Measurements from ENCODE around the gene HPD. TPM values are rescaled to one million over a fixed set of nuclear protein-coding genes. Genes with fewer than 3 reads are reported as not detected.
A peak's percentile ranks its signal among the peaks of the same experiment; 100 is the strongest.

The HPD gene
- total and polyA plus RNA-seq, 11 donors = 0.36 to 2.2 (median 1.5) TPM

DNA sequence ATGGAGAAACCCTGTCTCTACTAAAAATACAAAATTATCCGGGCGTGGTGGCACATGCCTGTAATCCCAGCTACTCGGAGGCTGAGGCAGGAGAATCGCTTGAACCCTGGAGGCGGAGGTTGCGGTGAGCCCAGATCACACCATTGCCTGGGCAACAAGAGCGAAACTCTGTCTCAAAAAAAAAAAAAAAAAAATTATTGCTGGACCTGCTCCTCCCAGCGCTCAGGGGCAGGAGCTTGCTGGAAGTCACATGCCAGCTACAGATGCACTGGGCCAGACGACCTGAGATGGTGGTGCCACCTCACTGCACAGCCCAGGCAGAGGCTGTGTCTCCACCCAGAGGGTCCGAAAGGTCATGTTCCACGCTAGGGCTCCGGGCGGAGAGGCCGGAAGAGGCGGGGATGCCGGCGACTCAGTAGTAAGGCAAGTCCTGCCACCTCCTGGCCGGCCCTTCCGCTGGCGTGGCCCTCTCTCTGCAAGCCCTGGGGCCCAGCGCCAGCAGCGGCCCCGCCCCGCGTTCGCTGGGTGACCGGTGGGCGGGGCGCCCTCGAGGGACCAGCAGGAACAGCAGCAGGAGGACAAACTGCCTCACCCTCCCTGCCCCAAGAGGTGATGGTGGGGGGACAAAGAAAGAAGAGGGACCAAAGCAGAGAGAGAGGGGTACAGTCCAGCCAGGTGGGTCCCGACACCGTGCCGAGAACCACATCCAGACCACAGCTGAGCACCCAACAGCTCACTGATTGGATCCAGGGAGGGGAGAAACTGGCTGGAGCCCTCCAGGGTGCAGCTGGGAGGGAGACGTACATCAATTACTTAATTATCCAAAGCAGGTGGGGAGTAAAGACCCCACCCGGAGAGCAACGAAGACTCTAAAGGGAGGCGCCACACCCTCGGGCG, 61.6 kb downstream of the HPD start:
- peaks cover 0 to 32% (median 7%) of the 10 kb centered on the region in 9 donors for H3K36me3 ChIP-seq
- TF ChIP-seq POLR2A (IDR thresholded peaks at IDR 0.05) = peak in 1 of 2 donors; percentile 75
- TF ChIP-seq, protein P1, sequence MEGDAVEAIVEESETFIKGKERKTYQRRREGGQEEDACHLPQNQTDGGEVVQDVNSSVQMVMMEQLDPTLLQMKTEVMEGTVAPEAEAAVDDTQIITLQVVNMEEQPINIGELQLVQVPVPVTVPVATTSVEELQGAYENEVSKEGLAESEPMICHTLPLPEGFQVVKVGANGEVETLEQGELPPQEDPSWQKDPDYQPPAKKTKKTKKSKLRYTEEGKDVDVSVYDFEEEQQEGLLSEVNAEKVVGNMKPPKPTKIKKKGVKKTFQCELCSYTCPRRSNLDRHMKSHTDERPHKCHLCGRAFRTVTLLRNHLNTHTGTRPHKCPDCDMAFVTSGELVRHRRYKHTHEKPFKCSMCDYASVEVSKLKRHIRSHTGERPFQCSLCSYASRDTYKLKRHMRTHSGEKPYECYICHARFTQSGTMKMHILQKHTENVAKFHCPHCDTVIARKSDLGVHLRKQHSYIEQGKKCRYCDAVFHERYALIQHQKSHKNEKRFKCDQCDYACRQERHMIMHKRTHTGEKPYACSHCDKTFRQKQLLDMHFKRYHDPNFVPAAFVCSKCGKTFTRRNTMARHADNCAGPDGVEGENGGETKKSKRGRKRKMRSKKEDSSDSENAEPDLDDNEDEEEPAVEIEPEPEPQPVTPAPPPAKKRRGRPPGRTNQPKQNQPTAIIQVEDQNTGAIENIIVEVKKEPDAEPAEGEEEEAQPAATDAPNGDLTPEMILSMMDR (IDR thresholded peaks at IDR 0.05) = peak; percentile 14 to 68 (median 37)
- intact Hi-C loops (cut with DNase I) = loop anchor here in 5 of 10 donors (2.0 to 5.0 kb wide), 3 partner anchors 14 to 95 kb away; partner anchors contain the start of gene PSMD9 (in 3 of the 5)
- peak; percentile 35 to 64 (median 60) for ATAC-seq
- H3K27ac ChIP-seq = peak overlapping the region; percentile 63 to 100 (median 100)
- peak; percentile 93 to 99 (median 96) for DNase-seq
- no peaks in the 10 kb centered on the region for H3K27me3 ChIP-seq
- H3K9me3 ChIP-seq = no peaks in the 10 kb centered on the region
- H3K4me1 ChIP-seq = peaks cover 20 to 80% (median 60%) of the 10 kb centered on the region in 12 donors
- peak overlapping the region in 11 of 12 donors; percentile 19 to 89 (median 74) for H3K4me3 ChIP-seq
- 10 to 19% (median 12%) methylated on average over 21 to 39 of the region's 39 CpGs for WGBS, 4 donors

DNA sequence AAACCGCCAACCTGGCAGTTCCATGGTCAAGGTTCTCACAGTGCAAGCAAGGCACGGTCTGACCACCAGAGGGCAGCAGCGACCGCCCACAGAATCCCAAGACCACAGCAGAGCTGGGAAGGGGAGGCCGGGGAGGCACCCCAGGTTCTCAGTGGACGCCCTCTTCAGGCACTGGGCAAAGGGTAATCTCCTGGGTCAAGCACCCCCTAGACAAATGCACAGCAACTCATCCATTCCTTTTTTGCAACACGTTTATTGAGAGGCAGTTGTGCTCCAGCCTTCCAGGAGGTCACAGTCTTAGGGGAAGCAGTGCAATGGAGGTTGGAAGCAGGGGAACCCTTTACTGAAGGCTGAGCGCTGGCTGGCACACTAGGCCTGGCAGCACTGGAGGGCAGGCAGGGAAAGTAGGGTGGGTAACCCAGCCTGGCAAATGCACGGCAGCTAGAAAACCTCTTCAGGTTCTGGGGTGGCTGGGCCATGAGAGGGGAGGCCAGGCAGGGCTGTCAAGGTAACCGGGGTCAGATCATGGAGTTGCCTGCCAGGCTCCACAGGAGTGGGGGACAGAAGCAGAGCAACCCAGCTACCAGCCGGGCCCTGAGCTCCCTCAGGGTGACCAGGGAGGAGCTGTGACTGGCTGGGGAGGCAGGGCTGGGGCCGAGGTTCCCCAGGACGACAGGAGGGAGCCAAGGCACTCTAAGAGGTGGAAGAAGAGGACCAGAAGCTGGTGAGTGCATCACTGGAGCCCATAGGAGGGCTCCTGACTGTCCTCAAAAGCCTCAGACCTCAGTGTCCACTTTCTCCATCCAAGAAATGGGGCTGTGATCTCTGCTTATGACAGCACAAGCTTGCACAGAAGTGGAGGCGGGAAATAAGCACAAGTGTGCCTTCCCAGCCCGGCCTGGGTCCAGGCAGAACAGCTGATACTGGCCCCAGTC, 63.4 kb downstream of the HPD start:
- DNase-seq (peak; percentile 85 to 94 (median 89)), ATAC-seq (peak; percentile 31 to 53 (median 32))
- Histone ChIP-seq H3K4me1 (peaks cover 20 to 80% (median 63%) of the 10 kb centered on the region in 12 donors), H3K4me3 (peak overlapping the region in 8 of 12 donors; percentile 52 to 75 (median 58)), H3K36me3 (peaks cover 0 to 32% (median 7%) of the 10 kb centered on the region in 9 donors), H3K27me3 (no peaks in the 10 kb centered on the region), H3K9me3 (no peaks in the 10 kb centered on the region), H3K27ac (peak overlapping the region; percentile 31 to 100 (median 100))
- 26 to 32% (median 31%) methylated on average over 14 to 15 of the region's 15 CpGs for WGBS, 4 donors
- intact Hi-C loops (cut with DNase I) = loop anchor here (1.0 to 5.0 kb wide), 7 partner anchors 16 to 98 kb away; partner anchors contain the start of gene PSMD9 (in 7 of the 10)
- TF ChIP-seq, protein P1 (IDR thresholded peaks at IDR 0.05) = peak; percentile 92 to 98 (median 96)
- no peak for TF ChIP-seq POLR2A (IDR thresholded peaks at IDR 0.05)

DNA sequence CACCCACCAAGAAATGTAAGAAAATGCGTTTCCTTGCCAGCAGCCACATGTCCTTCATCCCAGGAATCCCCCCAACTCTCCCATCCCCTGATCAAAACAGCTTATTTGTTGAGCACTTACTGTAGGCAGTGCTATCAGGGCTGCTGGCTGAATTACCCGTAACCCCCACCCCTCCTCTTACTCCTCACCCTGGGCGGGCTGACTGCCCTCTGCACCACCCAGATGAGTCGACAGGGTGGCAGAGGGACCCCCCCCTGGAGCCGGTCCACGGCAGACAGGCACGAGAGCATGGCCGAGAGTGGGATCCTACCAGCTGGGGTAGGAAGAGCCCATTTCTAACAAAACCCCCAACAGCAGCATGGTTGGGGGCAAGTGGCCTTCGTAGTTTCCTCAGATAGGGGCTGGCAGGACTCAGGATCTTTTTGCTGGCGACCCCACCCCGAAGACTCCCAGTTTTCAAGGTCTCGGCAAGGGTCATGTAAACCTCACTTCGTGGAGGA, 64.1 kb downstream of the HPD start:
- ATAC-seq = peak in 3 of 4 donors; percentile 0 to 1 (median 0)

More for the DNA sequence above, 64.1 kb downstream of the HPD start:
- DNase-seq = peak in 3 of 5 donors; percentile 45 to 76 (median 54)
- peaks cover 20 to 87% (median 66%) of the 10 kb centered on the region in 12 donors for H3K4me1 ChIP-seq
- no peaks in the 10 kb centered on the region for H3K9me3 ChIP-seq
- peak overlapping the region in 11 of 12 donors; percentile 61 to 100 (median 100) for H3K27ac ChIP-seq
- 0 to 3% (median 2%) methylated on average over 11 to 13 of the region's 13 CpGs for WGBS, 4 donors
- H3K4me3 ChIP-seq = peak overlapping the region in 10 of 12 donors; percentile 6 to 75 (median 58)
- H3K36me3 ChIP-seq = peaks cover 0 to 32% (median 7%) of the 10 kb centered on the region in 9 donors
- no peaks in the 10 kb centered on the region for H3K27me3 ChIP-seq
- intact Hi-C loops (cut with DNase I) = loop anchor here (1.0 to 5.0 kb wide), 12 partner anchors 17 to 102 kb away; partner anchors contain the start of gene PSMD9 (in 8 of the 10)
- TF ChIP-seq, protein P1 (IDR thresholded peaks at IDR 0.05) = no peak
- TF ChIP-seq POLR2A (IDR thresholded peaks at IDR 0.05) = no peak
